ENCODE data around the gene NXF3. TPM values are rescaled to one million over a fixed set of nuclear protein-coding genes. Genes with fewer than 3 reads are reported as not detected.
"Not testable (repeated sequence)": the region's sequence is repeated elsewhere in the genome, so short reads cannot be mapped to it uniquely, and the experiment has no call there.

The NXF3 gene
- not detected for polyA plus RNA-seq

GRCh38 chrX:103092942-103093341 is at the start of gene NXF3:
Gene NXF3 (minus strand): TSS chrX:103093143. CDS start chrX:103093023, 120 bp downstream.
- Mint-ChIP-seq H3K9me3 (no peaks in the 10 kb centered on the region), H3K4me1 (no peaks in the 10 kb centered on the region)

GRCh38 chrX:103136528-103136927 is 43.6 kb upstream of the NXF3 start:
- H3K9me3 Mint-ChIP-seq, H3K4me3 Mint-ChIP-seq, H3K4me1 Mint-ChIP-seq: not testable (repeated sequence)

More at GRCh38 chrX:103092942-103093341, at the start of gene NXF3:
- H3K27me3 Mint-ChIP-seq (ENCODE audit: low read depth in 3 of 3), result peaks cover 0 to 7% (median 4%) of the 10 kb centered on the region in 3 donors
- no peak within 1 kb of the TSS for H3K4me3 Mint-ChIP-seq
- H3K36me3 Mint-ChIP-seq, result no peaks in the 10 kb centered on the region
- DNase-seq, result no peak
- H3K27ac Mint-ChIP-seq, result no peak within 1 kb of the TSS

GRCh38 chrX:103124284-103124683 is 31.3 kb upstream of the NXF3 start:
- no peak overlapping the region for H3K27ac Mint-ChIP-seq
- H3K27me3 Mint-ChIP-seq (ENCODE audit: low read depth in 3 of 3), result peaks cover 1 to 4% (median 3%) of the 10 kb centered on the region in 3 donors
- H3K36me3 Mint-ChIP-seq, result no peaks in the 10 kb centered on the region

More at GRCh38 chrX:103136528-103136927, 43.6 kb upstream of the NXF3 start:
- H3K36me3 Mint-ChIP-seq; H3K27me3 Mint-ChIP-seq (ENCODE audit: low read depth in 3 of 3); DNase-seq; H3K27ac Mint-ChIP-seq: not testable (repeated sequence)

GRCh38 chrX:103120748-103121147 is 27.8 kb upstream of the NXF3 start:
- no peak overlapping the region for H3K27ac Mint-ChIP-seq
- no peaks in the 10 kb centered on the region for H3K4me1 Mint-ChIP-seq
- H3K9me3 Mint-ChIP-seq, result no peaks in the 10 kb centered on the region
- H3K36me3 Mint-ChIP-seq, result no peaks in the 10 kb centered on the region
- peaks cover 0 to 4% (median 1%) of the 10 kb centered on the region in 3 donors for H3K27me3 Mint-ChIP-seq (ENCODE audit: low read depth in 3 of 3)
- no peak for DNase-seq
- H3K4me3 Mint-ChIP-seq, result no peak overlapping the region

More at GRCh38 chrX:103124284-103124683, 31.3 kb upstream of the NXF3 start:
- H3K4me3 Mint-ChIP-seq, result no peak overlapping the region
- H3K9me3 Mint-ChIP-seq, result no peaks in the 10 kb centered on the region
- DNase-seq, result no peak
- no peaks in the 10 kb centered on the region for H3K4me1 Mint-ChIP-seq

- H3K4me1 Mint-ChIP-seq; H3K4me3 Mint-ChIP-seq; H3K27ac Mint-ChIP-seq; H3K27me3 Mint-ChIP-seq (ENCODE audit: low read depth in 3 of 3); DNase-seq; H3K36me3 Mint-ChIP-seq; H3K9me3 Mint-ChIP-seq: not testable (repeated sequence)
Measured at GRCh38 chrX:103116970-103117369, 24.0 kb upstream of the NXF3 start.

- not testable (repeated sequence) for H3K4me1 Mint-ChIP-seq; H3K36me3 Mint-ChIP-seq; H3K27me3 Mint-ChIP-seq (ENCODE audit: low read depth in 3 of 3); H3K27ac Mint-ChIP-seq; DNase-seq; H3K4me3 Mint-ChIP-seq
- peaks cover 2 to 11% (median 7%) of the 10 kb centered on the region in 6 donors for H3K9me3 Mint-ChIP-seq
Measured at GRCh38 chrX:103109497-103109896, 16.6 kb upstream of the NXF3 start.

GRCh38 chrX:103107836-103108235 is 14.9 kb upstream of the NXF3 start:
- Mint-ChIP-seq H3K27ac (no peak overlapping the region), H3K4me1 (no peaks in the 10 kb centered on the region), H3K9me3 (peaks cover 2 to 11% (median 7%) of the 10 kb centered on the region in 6 donors), H3K27me3 (ENCODE audit: low read depth in 3 of 3) (peaks cover 0 to 4% (median 3%) of the 10 kb centered on the region in 3 donors), H3K4me3 (no peak overlapping the region), H3K36me3 (peaks cover 0 to 4% (median 0%) of the 10 kb centered on the region in 3 donors)
- DNase-seq, result no peak

- DNase-seq; H3K4me3 Mint-ChIP-seq; H3K27ac Mint-ChIP-seq; H3K36me3 Mint-ChIP-seq; H3K4me1 Mint-ChIP-seq; H3K27me3 Mint-ChIP-seq (ENCODE audit: low read depth in 3 of 3): not testable (repeated sequence)
- H3K9me3 Mint-ChIP-seq, result peaks cover 2 to 11% (median 6%) of the 10 kb centered on the region in 6 donors
Measured at GRCh38 chrX:103107227-103107737, 14.3 kb upstream of the NXF3 start.

- not testable (repeated sequence) for H3K9me3 Mint-ChIP-seq; H3K27ac Mint-ChIP-seq; H3K4me1 Mint-ChIP-seq; H3K4me3 Mint-ChIP-seq; DNase-seq; H3K36me3 Mint-ChIP-seq; H3K27me3 Mint-ChIP-seq (ENCODE audit: low read depth in 3 of 3)
Measured at GRCh38 chrX:103104370-103104769, 11.4 kb upstream of the NXF3 start.

GRCh38 chrX:103103866-103104265 is 10.9 kb upstream of the NXF3 start:
- H3K9me3 Mint-ChIP-seq; H3K36me3 Mint-ChIP-seq; H3K4me3 Mint-ChIP-seq; DNase-seq; H3K27ac Mint-ChIP-seq; H3K27me3 Mint-ChIP-seq (ENCODE audit: low read depth in 3 of 3); H3K4me1 Mint-ChIP-seq: not testable (repeated sequence)

- Mint-ChIP-seq H3K36me3 (no peaks in the 10 kb centered on the region), H3K9me3 (peaks cover 0 to 2% (median 0%) of the 10 kb centered on the region in 6 donors), H3K27ac (no peak overlapping the region), H3K4me1 (no peaks in the 10 kb centered on the region), H3K4me3 (no peak overlapping the region), H3K27me3 (ENCODE audit: low read depth in 3 of 3) (peaks cover 0 to 8% (median under 1%) of the 10 kb centered on the region in 3 donors)
- no peak for DNase-seq
Measured at GRCh38 chrX:103101299-103102042, 8.5 kb upstream of the NXF3 start.

- Mint-ChIP-seq H3K9me3 (peaks cover 0 to 2% (median 0%) of the 10 kb centered on the region in 6 donors), H3K4me1 (no peaks in the 10 kb centered on the region), H3K4me3 (no peak overlapping the region), H3K36me3 (no peaks in the 10 kb centered on the region), H3K27me3 (ENCODE audit: low read depth in 3 of 3) (peaks cover 0 to 11% (median 1%) of the 10 kb centered on the region in 3 donors), H3K27ac (no peak overlapping the region)
- no peak for DNase-seq
Measured at GRCh38 chrX:103100484-103100883, 7.5 kb upstream of the NXF3 start.

- Mint-ChIP-seq H3K27ac (no peak overlapping the region), H3K27me3 (ENCODE audit: low read depth in 3 of 3) (peaks cover 0 to 11% (median 1%) of the 10 kb centered on the region in 3 donors), H3K4me1 (no peaks in the 10 kb centered on the region), H3K4me3 (no peak overlapping the region), H3K9me3 (peaks cover 0 to 2% (median 0%) of the 10 kb centered on the region in 6 donors), H3K36me3 (no peaks in the 10 kb centered on the region)
- no peak for DNase-seq
Measured at GRCh38 chrX:103099691-103100090, 6.7 kb upstream of the NXF3 start.

- H3K4me1 Mint-ChIP-seq, result no peaks in the 10 kb centered on the region
- H3K27ac Mint-ChIP-seq, result no peak overlapping the region
Measured at GRCh38 chrX:103098488-103098887, 5.5 kb upstream of the NXF3 start.

More at GRCh38 chrX:103098488-103098887, 5.5 kb upstream of the NXF3 start:
- H3K9me3 Mint-ChIP-seq, result peaks cover 0 to 2% (median 0%) of the 10 kb centered on the region in 6 donors
- no peak for DNase-seq
- no peak overlapping the region for H3K4me3 Mint-ChIP-seq
- peaks cover 0 to 11% (median 3%) of the 10 kb centered on the region in 3 donors for H3K27me3 Mint-ChIP-seq (ENCODE audit: low read depth in 3 of 3)
- H3K36me3 Mint-ChIP-seq, result no peaks in the 10 kb centered on the region
